HG03432 (cell line): Measurements from ENCODE around the gene CCDC38.
"Not testable (repeated sequence)": the region's sequence is repeated elsewhere in the genome, so short reads cannot be mapped to it uniquely, and the experiment has no call there.

ENCODE experiments used
- ATAC-seq: cut with Tn5 transposase; IDR thresholded peaks from one replicate; pipeline ENCODE4 v1.9.1; 2021; ENCODE audit warnings: mild to moderate bottlenecking, moderate library complexity; ENCODE audit not compliant: unreplicated experiment

Gene CCDC38

DNA sequence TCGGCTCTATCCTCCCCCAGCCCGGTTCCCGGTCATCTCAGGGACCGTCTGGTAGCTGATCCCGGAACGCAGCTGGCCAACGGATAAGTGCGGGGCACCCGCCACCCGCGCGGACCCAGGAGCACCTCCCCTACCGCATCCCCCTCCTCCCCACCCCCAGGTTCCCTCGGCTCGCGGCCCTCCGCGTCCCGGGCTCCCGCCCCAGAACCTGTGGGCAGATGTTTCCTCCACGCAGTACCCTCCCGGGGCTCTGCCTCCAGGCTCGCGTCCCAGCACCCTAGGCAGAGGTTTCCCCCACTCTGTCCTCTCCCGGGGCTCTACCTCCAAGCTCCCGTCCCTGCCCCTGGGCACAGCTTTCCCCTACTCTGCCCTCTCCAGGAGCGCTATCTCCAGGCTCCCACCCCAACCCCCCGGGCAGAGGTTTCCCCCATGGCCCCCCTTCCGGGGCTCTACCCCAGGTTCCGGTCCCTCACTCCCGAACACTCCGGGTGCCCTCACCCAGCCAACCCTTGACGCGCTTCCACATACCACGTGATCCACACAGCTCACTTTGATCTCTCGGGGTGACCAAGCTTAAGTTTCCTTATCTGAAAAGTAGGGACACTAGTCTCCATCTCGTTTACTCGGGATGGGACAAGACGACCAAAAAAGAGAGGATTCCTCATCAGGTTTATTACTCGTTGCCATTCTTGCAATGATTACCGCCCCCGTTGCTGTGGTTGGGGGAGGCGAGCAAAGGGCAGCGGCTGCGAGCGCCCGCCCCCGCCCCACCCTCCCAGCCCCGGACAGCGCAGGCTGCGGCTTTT lies at the start of gene CCDC38:
Gene CCDC38, minus strand, starts transcription at position 91 of the 806 bp plus-strand sequence. CDS start 6,105 bp downstream, outside the sequence.
- ATAC-seq = peak; percentile 98

- no peak for ATAC-seq
These were observed 47.7 kb upstream of the CCDC38 start for GRCh38 chr12:95990136-95990535.

GRCh38 chr12:95989504-95990123 lies 47.2 kb upstream of the CCDC38 start:
- ATAC-seq = no peak

DNA sequence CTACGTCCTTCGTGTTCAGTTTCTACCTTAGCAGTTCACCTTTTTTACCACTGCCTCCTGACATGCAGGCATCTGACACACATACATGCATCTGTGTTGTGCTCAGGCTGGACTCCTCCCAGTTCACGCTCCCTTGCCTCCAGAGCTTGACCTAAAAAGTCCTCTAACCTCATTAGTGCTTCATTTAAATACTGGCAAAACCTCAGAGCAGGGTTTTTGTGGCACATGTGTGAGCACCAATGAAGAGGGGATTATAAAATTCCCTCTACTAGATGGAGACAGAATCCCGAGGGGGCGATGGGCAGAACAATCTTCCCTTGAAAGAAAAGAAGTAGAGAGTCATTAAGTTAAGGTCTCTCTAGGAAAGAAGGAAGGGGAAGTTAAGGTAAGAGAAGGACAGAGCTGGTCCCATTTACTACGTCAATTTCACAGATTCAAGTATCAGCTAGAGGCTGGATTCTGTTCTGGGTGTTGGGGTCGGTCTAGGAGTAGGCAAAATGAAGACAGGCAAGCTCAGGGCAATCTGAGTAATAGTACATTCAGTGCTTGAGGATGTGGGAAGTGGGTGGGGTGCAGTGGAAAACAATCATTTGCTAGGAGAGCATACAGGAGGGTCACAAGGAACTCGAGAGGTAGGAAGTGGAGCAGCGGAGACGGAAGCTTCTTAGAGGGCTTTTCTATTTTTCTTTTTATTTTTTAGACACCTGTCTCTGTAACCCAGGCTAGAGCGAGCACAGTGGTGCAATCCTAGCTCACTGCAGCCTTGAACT lies 46.3 kb upstream of the CCDC38 start:
- no peak for ATAC-seq

DNA sequence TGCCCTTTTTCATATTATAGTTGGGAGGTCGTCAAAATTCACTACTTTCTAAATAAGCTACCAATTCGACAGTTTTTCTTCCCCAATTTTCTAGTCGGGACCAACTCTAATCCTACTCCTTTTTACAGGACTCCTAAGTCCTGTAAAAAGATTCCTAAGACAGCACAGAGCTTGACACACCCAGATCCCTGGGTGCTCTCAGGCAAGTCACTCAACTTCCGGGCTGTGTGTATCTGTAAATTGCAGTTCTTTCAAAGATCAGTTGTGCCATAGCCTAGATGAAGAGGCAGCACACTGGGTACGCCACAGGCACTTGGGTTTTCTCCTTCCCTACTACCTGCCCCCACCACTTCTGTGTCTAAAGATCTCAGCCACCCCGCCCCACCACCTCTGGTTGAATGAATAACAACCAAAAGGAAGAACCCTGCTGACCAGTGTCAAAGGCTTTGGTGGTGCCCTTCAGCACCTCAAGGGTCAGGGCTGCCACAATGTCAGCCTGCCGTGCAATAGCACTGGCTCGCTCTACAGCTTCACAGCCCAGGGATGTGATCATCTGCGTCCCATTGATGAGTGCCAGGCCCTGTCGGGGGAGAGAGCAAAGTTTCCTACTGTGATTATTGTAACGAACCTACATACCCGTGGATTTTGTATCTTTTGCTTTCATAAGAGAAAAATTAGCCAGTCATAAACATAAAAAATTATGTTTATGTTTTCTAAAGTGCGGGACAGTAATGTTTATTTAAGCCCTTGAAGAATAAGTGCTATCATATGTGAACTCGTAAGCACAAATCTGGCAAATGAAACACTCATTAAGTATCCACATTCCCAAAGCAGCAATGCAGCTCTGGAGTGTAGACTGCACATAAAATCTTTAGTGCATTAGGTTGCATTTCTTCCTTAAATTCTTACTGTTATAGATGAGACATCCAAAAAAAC lies 44.5 kb upstream of the CCDC38 start:
- no peak for ATAC-seq

GRCh38 chr12:95984682-95985081 lies 42.3 kb upstream of the CCDC38 start:
- ATAC-seq = no peak

- no peak for ATAC-seq
These were observed 40.2 kb upstream of the CCDC38 start for GRCh38 chr12:95982602-95983001.

- no peak for ATAC-seq
These were observed 38.0 kb upstream of the CCDC38 start for GRCh38 chr12:95980437-95980836.

DNA sequence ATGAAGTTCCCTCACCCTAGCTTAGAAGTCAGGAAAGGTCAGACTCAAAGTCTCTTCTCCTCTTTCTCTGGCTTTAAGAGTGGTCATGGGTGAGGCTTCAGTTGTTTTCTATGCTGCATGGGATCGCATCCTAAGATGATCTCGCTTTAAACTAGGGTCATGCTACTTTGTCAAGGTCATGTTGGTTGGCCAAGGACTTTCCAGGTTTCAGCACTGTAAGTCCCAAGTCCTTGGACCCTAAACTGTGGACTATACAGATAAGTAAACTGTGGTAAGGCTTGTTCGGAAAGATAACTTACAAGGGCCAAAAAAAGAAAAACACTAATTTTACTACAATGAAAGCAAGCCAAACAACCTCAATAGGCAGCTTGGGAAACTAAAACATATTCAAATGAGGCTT lies 36.4 kb upstream of the CCDC38 start:
- no peak for ATAC-seq

- ATAC-seq = no peak
These were observed 35.9 kb upstream of the CCDC38 start for GRCh38 chr12:95978351-95978750.

DNA sequence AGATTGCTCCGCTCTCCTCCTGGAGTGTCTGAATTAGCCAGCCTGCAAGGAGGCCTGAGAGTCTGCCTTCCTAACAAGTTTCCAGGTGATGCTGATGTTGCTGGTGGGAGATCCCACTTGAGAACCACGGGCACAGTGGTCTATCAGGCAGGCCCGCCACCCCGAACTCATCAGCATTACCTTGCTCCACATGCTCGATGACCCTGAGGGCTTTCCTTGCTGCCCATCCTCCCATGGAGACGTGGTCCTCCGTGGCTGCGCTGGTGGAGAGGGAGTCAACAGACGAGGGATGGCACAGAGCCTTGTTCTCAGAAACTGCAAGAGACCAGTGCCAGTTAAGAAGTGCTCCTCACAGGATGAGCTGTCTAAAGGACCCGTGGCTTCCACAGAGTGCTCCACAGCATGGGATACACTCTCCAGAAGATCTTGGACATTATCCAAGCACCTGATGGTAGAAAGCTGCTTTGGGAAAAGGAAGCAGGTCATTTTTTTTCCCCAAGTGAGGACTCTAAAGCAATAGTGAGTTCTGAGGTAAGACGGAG lies 35.4 kb upstream of the CCDC38 start:
- ATAC-seq = no peak

DNA sequence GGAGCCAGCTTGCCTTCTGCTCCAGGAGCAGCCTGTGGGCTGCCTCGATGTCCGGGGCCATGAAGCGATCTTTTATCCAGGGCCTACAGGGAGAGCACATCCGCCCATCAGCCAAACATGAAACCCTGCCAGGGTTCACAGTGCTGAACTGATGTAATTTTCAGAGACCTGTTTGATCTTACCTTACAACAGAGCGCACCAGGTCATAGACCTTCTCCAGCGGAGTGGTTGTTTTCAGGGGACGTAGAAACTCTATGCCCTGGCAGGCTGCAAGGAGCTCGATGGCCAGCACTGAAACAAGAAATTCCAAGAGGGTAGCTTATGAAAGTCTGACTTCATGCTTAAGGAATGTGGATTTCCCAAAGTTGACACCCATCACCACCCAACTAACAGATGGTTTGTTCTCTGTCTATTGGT lies 34.0 kb upstream of the CCDC38 start:
- no peak for ATAC-seq

GRCh38 chr12:95975491-95975890 lies 33.1 kb upstream of the CCDC38 start:
- no peak for ATAC-seq

GRCh38 chr12:95974358-95974757 lies 31.9 kb upstream of the CCDC38 start:
- ATAC-seq = no peak

DNA sequence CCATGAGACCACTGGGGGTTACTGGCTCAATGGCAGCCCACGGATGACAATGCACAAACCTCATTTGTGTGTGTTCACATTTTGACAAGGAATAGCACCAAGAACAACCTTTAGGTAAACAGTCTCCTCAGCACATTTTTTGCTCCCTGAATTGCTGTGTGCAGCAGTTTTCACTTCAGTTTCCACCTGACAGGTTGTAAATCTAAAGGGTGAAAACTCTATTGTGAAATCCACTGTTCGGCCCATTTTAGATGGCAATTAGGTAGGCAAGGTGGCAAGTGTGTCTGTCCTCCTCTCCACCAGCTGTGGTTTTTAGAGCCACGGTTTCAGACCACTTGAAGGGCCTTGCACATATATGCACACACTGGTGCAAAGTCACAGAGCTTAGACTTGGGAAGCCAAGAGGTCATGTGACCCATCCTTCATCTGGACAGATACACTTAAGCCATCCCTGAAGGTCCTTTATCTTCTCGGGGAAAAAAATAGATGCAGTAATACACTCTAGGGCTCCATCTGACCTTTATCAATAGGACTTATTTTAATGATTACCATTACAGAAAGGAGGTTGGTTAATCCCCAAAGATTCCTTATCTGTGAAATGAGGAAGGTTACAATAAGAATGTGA lies 30.5 kb upstream of the CCDC38 start:
- no peak for ATAC-seq

- ATAC-seq = no peak
These were observed 28.5 kb upstream of the CCDC38 start for GRCh38 chr12:95970905-95971304.

DNA sequence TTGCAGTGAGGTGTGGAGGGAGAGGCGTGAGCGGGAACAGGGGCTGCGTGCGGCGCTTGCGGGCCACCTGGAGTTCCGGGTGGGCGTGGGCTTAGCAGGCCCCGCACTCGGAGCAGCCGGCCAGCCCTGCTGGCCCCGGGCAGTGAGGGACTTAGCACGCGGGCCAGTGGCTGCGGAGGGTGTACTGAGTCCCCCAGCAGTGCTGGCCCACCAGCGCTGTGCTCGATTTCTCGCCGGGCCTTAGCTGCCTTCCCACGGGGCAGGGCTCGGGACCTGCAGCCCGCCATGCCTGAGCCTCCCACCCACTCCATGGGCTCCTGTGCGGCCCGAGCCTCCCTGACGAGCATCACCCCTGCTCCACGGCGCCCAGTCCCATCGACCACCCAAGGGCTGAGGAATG lies 26.7 kb upstream of the CCDC38 start:
- ATAC-seq = not testable (repeated sequence)

GRCh38 chr12:95967301-95967700 lies 24.9 kb upstream of the CCDC38 start:
- no peak for ATAC-seq

DNA sequence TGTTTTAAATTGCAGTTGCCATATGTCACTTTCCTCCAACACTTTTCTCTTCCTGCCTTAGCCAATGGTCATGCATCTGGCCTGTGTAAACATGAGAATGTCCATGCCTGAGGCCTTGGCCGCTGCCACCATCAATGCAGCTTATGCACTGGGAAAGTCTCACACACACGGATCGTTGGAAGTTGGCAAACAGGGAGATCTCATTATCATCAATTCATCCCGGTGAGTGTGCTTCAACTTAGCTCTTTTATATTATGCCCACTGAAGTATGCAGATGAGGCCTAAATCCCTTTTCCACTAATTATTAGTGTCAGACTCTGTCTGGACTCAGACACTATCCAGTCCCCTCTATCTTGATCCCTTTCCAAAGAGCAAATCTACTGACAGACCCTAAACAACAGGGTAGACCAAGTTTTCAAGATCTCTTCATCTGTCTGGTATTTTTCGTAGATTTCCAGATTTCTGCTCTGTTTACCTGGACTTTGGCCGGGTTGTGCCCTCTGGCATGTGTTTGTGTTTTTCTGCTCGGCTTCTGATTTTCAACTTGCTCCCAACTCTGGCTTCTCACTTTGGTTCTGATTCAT lies 24.0 kb upstream of the CCDC38 start:
- no peak for ATAC-seq

GRCh38 chr12:95963096-95963495 lies 20.7 kb upstream of the CCDC38 start:
- ATAC-seq = no peak
